GM21367 (cell line): ENCODE measurements around the gene ADCY4.
"Not testable (repeated sequence)": the region's sequence is repeated elsewhere in the genome, so short reads cannot be mapped to it uniquely, and the experiment has no call there.

Experiments
- ATAC-seq: cut with Tn5 transposase; IDR thresholded peaks from one replicate; pipeline ENCODE4 v1.9.1; 2021; ENCODE audit not compliant: unreplicated experiment

ADCY4 gene

DNA sequence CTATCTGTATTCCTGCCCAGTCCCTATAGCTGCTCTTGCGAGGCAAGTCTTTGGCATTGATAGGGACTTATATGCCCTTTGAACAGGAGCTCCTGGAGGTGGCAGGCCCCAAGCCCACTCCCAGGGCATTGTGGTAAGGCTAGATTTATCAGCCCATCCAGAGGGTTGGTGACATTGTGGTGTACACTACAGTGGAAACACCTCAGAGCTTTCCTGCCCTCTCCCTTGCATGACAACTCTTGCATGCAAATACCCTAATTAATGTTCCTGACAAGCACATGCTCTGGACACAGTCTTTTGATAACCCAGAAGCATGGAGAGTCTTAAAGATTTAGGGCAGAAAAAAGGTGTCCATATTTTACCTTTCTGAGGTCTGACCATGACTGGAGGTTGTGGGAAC is 5.7 kb upstream of the ADCY4 start:
- ATAC-seq = no peak

DNA sequence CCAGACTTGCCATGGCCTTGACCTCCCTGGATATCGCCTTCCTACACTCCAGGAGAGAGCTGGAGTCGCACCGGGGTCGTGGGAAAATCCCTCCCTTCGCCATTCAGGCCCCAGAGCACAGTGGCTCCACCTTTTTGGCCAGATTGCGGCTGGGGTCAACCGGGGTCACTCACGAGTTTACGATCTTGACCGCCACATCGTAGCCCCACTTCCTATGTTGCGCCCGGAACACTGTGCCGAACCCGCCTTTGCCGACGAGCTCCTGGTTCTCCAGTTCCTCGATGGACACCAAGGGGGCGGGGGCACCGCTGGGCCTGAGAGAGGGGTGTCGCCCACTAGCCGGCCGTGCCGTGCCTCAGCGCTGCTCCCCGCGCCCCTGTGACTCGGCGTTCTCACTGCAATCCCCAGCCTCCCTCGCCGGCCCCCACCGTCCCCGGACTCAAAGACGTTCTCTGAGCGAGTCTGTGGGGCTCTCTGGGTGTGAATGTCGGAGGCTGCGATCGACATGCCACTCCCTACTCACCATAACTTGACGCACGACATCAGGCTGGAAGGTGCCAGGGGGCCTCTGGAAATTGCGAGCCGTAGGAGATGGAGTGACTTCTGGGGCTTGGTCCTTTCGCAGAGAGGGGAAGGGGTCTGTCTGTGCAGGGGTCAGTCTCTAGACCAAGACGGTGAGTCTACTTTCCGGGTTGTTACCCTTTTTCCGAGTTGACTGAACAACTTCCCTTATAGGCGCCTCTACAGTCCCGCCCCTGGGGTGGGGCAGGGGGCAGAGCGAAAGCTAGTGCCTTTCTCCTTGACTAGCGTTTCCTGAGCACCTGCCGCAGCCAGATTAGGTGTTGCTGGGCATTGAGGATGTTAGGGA is 4.6 kb upstream of the ADCY4 start, which contains the start of gene RIPK3:
TSS of gene RIPK3 (minus strand) at position 708 of the 868 bp plus-strand sequence. CDS start at position 543, 165 bp downstream.
- peak; percentile 86 for ATAC-seq

DNA sequence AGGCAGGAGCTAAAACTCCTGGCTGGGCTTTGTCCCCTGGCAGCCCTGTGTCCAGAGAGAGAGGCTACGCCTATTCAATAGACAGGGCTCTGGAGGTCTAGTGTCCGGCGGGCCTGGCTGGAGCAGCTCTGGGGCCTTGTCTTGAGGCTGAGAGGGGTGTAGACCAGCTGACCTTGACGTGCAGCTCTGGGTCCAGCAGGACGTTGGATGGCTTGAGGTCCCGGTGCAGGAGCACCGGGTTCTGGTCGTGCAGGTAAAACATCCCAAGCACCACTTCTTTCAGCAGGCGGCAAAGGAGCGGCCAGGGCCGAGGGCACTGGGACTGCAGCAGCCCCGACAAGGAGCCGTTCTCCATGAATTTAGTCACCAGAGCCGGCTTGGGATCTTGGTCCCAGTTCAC is 4.0 kb upstream of the ADCY4 start:
- ATAC-seq = no peak

DNA sequence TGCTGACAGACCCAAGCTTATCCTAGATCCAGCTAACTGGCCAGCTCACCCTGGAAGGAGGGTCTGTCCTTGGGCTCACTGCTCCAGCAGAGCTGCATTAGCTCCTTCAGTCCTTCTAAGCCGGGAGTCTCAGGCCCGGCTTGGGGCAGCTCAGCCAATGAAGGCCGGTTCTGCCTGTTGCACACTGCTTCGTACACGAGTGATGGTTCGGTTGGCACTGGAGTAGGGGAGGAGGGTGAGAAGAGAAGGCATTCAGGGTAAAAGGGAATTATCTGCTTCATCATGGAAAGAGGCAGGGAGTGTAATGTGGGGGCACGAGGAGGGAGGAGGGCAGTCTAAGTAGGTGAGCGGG is 2.9 kb upstream of the ADCY4 start:
- no peak for ATAC-seq

DNA sequence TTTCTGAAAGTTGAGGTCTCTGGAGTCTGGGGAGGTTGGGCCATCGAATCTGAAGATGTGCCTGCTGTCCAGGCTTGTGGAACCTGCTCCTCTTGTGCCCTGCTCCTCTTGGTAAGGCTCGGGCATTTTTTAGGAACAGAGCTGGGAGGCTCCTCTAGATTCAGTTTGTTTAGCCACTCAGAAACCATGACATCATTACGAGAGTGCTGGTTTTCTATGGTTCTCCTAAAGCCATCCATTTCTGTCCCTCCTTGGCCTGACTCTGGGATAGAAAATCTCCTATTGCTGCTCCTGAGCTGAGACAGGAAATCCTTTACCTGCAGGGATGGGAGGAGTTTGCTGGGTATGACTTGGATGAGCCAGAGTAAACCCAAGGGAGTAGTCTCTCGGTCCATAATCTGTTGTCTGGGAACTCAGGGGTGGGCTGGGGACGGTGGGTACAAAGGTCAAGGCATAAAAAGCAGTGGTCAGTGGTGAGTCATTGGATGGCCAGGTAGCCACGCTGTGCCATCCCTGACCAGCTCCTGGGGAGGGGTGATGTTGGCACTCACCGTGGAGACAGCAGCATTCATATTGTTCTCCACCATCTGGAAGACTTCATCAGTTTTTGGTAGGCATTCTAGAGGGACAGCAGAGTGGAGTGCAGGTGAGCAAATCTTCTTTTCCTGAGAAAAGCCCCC is 2.4 kb upstream of the ADCY4 start:
- ATAC-seq = no peak

DNA sequence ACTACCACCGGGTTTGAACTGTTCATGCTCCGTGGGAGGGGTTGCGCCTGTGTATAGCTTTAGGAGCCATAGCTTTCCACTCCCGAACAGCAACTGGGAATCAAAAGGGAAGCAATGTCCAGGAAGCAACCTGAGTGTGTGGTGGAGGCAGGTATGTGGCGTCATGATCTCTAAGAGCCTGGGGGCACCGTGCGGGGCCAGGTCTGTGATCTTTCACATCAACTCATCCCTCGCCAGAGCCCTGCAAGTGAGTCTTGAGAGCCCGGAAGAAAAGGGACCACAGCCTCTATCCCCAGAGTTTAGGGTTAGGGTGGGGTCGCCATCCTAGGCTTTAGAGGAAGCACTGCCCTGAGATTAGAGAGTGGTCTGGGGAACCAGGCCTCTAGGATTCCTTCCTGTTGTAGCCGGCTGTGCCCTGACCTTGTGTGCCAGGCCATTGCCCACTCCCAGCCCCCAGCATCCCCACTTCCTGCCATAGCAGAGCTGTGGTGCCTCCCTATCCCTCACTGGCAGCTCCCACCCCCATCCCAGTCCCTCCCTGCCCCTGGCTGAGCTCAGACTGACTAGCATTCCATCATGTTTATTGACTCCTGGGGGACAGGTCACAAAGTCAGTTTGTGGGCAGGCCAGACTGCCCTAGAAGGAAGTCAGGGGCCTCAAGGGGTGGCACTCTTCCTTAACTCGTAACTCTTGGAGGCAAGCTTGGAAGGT is 745 bp upstream of the ADCY4 start:
- no peak for ATAC-seq

DNA sequence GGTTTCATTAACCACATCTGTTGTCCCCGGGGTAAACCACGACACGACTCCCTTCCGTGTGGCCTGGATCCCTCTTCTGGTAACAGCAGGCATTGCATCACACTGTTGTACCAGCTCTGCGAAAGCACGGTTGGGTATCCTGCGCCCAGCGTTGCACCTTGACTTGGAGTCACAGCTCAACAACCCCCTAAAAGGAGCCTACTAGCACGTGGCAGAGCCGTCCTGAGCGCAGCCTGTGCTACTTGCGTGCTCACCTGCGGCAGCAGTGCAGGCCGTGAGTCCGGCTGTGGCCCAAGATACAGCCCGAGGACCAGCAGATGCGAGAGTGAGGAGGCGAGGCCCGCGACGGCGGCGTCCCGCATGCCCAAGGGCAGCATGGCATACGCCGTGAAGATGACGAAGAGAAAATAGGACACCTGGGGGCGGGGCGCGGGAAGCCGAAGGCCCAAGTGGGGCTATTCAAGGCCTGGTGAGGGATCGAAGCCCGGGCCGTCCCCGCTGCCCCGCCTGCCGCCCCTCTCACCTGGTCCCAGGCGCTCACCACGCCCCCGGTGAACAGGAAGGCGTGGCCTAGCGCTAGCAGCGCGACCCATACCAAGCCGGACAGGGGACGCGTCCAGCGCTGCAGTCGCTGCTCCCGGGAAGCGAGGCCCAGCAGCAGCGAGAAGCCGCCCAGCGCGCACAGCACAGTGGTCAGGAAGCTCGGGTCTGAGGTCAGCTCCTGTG is 2.4 kb downstream of the ADCY4 start:
- ATAC-seq = peak; percentile 58

DNA sequence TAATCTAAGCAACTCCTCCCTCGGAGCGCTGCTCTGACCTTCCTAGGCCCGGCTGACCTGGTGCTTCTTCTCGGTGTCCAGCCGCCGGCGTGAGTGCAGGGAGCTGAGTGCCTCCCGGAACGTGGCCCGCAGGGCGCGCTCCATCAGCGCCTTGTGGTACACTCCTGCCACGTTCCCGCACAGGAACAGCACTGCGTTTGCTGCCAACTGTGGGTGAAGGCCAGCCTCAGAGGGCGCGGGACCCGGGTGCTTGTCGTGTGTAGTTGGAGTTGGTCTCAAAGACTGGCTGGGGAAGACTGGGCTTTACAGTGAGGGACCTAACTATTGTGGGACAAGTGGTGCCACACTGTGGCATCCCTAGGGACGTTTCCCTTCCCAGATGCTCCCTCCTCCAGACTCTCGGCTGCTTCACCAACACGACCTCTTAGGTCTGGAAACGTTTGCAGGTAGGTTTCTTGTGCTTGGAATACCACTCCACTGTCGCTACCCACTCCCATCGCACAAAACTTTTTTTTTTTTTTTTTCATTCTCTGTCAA is 3.1 kb downstream of the ADCY4 start:
- ATAC-seq = no peak

DNA sequence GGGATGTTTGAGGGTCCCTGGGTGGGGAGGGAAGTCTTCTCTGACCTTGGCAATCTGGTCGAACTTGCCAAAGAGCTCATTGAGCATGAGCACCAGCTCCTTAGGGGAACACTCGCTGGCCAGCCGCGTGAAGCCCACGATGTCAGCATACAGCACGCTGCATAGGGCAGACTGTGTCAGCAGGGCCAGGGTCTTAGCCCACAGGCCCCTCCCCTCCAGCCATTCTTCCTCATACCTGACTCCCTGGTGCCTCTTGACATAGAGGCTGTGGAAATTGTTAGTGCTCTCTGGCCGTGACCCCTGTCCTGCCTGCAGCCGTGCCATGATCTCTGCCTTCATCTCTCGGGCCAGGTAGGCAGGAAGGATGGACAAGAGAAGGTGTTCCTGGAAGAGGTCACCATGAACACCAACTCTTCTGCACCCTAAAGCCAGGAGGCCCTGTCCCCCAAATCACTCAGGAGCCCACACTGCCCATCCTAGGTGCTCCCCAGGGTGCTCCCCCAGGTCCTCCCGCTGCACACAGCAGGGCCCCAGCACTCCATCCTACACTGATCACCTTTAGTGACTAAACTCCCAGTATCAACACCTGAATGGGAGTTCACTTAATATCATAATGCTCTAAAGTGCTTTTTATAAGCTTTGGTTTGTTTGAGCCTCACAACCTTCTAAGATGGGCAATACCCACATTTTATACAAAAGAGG is 3.7 kb downstream of the ADCY4 start:
- ATAC-seq = no peak

DNA sequence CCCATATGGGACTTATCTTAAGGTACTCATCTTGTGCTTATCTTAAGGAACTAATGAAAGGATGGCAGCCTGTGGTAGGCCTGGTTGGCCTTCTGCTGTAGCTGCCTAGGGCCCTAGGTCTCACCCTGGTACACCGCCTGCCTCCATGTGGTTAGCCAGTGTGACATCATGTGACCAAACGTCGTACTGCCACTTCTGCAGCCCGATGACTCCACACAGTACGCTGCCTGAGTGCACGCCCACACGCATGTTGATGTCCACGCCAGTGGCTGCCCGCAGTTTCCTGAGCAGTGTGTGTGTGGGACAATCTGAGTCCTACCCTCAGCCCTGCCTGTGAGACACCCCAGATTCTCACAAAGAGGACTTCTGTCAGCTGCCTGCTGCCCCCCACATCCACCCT is 5.1 kb downstream of the ADCY4 start:
- no peak for ATAC-seq

DNA sequence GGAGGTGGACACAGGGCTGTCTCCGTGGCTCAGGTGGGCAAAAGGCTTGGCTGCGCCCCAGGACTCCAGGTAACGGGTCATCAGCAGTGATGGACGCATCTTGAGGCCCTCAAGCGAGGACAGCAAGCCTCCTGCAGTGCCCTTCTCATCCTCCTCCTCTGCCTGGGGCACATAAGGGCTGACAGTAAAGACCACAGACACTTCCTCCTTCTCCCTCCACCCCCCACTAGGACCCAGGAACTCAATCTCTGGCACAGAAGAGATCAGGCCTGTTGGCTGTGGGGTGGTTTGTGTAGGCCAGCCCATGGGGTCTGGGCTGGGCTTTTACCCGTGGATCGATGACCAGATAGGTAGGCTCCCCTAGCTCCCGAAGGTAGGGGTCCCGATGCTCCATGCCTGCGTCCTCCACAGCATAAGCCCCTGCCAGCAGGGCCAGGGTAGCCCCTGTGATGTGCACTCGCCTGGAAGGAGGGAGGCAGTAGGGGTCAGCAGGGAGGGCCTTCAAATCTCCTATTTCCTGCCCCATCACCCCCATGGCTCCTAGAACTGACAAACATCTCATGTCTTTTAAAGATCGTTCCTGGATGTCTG is 5.7 kb downstream of the ADCY4 start:
- ATAC-seq = no peak

DNA sequence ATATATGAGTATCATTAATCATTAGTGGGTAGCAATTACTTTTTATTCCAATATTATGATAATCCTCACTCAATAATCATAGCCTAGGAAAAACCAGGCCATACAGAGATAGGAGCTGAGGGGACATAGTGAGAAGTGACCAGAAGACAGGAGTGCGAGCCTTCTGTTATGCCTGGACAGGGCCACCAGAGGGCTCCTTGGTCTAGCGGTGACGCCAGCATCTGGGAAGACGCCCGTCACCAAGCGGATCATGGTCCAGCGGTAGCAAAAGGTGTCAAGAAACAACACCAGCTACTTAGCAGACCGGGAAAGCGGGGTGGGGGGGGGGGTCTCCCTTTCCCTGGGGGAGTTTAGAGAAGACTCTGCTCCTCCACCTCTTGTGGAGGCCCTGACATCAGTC is 7.0 kb downstream of the ADCY4 start:
- not testable (repeated sequence) for ATAC-seq

DNA sequence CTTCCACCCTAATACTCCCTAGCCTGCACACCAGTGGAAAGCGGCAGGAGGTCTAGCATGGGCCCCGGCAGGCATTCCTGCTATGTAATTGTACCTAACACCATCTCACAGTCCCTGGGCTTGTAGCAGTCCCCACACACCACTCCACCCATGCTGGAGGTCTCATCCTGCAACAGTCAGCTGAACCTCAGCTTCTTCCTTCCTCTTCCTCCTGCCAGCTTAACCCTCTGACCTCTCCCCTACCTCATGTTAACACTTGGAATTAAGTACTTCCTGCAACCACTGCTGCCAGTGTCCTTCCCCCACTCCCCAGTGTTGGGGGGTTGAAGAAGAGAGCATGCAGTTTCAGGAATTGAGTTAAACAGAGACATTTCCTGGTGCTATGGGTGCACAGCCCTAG is 7.6 kb downstream of the ADCY4 start:
- no peak for ATAC-seq

DNA sequence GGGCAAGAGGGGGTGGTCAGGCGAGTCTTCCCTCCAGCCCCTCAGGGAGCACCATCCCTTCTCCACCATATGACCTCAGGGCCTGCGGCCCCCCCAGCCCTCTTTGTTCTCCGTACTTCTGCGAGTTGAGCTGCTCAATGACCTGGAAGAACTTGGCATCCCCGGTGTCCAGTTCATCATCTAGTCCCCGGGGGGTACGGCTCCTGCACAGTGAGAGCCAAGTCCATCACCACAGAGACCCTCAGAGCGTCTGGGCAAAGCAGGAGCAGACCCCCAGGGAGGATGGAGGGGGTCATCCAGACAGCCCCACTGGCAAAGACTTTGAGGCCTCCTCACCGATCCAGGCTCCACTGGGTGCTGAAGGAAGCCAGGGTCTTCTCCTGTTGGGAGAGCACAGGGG is 8.9 kb downstream of the ADCY4 start:
- no peak for ATAC-seq

DNA sequence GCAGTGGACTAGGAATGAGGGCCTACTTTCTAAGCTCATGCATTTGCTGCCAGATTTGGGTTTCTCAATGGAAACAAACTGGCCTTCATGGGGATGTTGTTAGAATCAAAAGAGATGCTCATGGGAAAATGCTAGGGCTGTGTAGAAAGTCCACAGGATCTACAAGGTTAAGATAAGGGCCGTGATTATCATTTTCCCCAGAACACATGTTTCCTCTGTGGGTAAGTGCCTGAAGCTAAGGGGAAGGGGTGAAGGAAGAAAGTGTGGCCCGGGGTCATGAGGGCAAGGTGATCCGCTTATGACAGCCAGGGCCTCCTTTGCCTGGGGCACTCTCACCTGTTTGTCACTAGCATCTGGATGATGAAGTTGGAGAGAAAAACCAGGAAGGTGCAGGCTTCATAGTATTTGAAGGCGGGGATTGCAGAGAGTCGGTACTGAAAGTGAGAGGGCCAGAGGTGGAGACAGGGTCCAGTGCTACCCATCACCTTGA is 9.8 kb downstream of the ADCY4 start:
- no peak for ATAC-seq

DNA sequence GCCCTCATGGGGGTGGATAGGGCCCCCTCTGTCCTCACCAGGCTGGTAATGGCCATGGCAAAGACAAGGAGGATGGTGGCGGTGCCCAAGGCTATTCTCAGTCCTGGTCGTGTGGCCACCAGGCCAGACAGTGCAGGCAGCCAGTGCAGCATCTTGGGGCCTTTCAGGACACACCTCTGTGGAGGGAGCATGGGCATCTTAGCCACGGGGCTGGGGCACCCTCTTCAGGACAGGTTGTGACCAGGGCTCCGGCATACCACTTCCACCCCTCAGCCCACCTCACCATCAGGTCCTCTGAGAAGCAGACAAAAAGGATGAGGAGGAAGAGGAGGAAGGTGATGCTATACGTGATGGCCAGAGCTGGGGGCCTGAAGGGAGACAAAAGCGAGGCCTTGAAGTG is 10.8 kb downstream of the ADCY4 start:
- ATAC-seq = no peak

DNA sequence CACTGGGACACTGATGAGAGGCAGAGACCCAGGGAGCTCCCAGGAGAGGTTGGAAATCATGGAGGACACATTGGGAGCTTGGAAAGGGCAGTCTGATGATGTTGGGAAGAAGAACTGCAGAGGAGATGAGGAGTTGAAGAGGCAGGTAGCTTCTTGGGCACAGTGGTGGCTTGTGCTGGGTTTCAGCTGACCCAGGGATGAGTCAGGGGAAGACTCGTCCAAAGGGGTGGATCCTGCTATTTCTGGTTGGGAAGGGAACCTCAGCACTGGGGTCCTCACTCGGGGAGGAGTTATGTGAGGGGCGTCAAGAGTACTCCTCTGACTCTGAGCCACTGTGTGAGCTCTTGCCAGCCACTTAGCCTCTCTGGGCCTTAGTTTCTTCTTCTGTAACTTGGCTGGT is 11.5 kb downstream of the ADCY4 start:
- no peak for ATAC-seq

DNA sequence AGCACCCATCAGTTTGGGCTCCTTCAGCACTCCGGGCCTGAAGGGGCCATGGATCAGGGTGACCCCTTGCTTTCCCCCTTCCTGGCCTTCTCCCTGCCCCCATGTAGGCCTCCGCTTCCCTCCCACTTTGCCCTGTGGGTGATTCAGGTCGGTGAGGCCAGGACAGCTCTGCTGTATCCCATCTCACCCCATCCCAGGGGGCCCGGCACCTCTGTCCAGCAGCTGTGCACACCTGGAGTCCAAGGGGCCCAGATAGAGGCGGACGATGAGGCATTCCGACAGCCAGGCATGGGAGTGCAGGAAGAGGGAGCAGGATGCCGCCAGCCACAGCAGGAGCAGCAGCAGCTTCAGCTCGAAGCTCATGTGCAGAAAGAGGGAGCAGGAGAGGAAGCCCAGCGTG is 12.2 kb downstream of the ADCY4 start:
- ATAC-seq = no peak

DNA sequence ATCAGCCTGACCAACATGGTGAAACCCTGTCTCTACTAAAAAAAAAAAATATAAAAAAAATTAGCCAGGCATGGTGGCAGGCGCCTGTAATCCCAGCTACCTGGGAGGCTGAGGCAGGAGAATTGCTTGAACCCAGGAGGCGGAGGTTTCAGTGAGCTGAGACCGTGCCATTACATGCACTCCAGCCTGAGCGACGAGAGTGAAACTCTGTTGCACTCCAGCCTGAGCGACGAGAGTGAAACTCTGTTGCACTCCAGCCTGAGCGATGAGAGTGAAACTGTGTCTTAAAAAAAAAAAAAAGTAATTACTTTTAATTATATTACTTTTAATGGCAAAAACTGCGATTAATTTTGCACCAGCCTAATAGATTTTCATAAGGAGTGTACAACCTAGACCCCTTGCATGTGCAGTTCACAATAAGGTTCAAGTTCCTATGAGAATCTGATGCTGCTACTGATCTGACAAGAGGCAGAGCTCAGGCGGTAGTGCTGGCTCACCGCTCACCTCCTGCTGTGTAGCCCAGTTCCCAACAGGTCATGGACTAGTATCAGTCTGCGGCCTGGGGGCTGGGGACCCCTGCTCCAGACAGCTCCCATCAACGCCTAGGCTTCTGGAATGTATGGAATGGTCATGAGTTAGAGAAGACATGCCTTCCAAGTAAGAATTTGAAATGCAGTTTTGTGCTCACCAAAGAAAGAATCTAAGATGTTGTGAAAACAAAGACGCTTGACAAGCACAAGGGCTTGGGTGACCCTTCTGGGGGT is 13.5 kb downstream of the ADCY4 start:
- ATAC-seq = no peak
